HCT116 (cell line): ENCODE measurements around the gene SPG7. TPM values are rescaled to one million over a fixed set of nuclear protein-coding genes. Genes with fewer than 3 reads are reported as not detected.

ENCODE experiments used
- ATAC-seq: fragments of 200-7000 bp; cut with Tn5 transposase; 2 replicates; pipeline ENCODE4 v1.9.1; 2020; ENCODE audit warnings: mild to moderate bottlenecking, moderate library complexity
- BruUV-seq: library from RNA; stranded (reverse); fragments of 400-500 nt; replicated peaks from 2 replicates; lab custom pipeline; 2021; lab: Mats Ljungman, UMichigan
- CTCF ChIA-PET: fragments of 300-600 bp; sonication (Branson Sonifier 250); formaldehyde crosslinking; loops from one replicate; lab custom pipeline; 2021; ENCODE audit warnings: antibody characterized with exemption; lab: Charles Lee
- POLR2A ChIA-PET: fragments of 300-600, 350-600 bp; sonication (Branson Sonifier 250); formaldehyde crosslinking; loops from one replicate; lab custom pipeline; 2021; ENCODE audit warnings: antibody characterized with exemption; lab: Charles Lee
- RAD21 ChIA-PET, 2 experiments: fragments of 300-600 bp; sonication (Branson Sonifier 250); formaldehyde crosslinking; loops; one replicate each; lab custom pipeline; 2023; ENCODE audit warnings: low total read pairs in 2 of 2; ENCODE audit not compliant: uncharacterized antibody in 2 of 2, unreplicated experiment in 2 of 2, low non-redundant PET in 1 of 2; lab: Charles Lee
- DNase-seq: peaks from one replicate; pipeline ENCODE4 v3.0.0-alpha.2; 2010; ENCODE audit warnings: low read depth, low spot score
- H2AFZ ChIP-seq: fragments of 200-600 bp; shearing (Covaris generic), sonication (generic); 2 replicates; pipeline ENCODE4 v1.6.1; 2017; ENCODE audit warnings: low read depth, mixed run types, mixed read lengths, antibody characterized with exemption, low read length; ENCODE audit not compliant: poor library complexity, severe bottlenecking
- H3K27ac ChIP-seq: 2 replicates; pipeline ENCODE4 v1.5.1; 2012; ENCODE audit warnings: low read depth, low read length
- H3K27me3 ChIP-seq: fragments of 200-600 bp; sonication (generic); 2 replicates; pipeline ENCODE4 v1.6.1; 2016; ENCODE audit warnings: mixed run types, low read length, mixed read lengths; ENCODE audit not compliant: insufficient read depth
- H3K36me3 ChIP-seq, 2 experiments: fragments of 200-500 bp in 1 of 2; fragments of 200-600 bp in 1 of 2; sonication (Bioruptor generic) in 1 of 2; sonication (generic) in 1 of 2; 2 replicates each; pipeline versions ENCODE4 v1.5.1 to v1.6.1; 2014 to 2016; ENCODE audit warnings: low read length in 2 of 2, inconsistent platforms in 1 of 2, mixed read lengths in 1 of 2, mixed run types in 1 of 2; ENCODE audit not compliant: insufficient read depth in 2 of 2, control insufficient read depth in 1 of 2
- H3K4me1 ChIP-seq, 2 experiments: fragments of 200-600 bp in 1 of 2; sonication (generic) in 1 of 2; 2 replicates each; pipeline versions ENCODE4 v1.5.1 to v1.6.1; 2012 to 2017; ENCODE audit warnings: low read length in 2 of 2, inconsistent platforms in 1 of 2, mild to moderate bottlenecking in 1 of 2, mixed read lengths in 1 of 2, mixed run types in 1 of 2, moderate library complexity in 1 of 2; ENCODE audit not compliant: insufficient read depth in 2 of 2, control insufficient read depth in 1 of 2
- H3K4me2 ChIP-seq: fragments of 200-600 bp; sonication (generic); 2 replicates; pipeline ENCODE4 v1.6.1; 2017; ENCODE audit warnings: mixed run types, low read length, mixed read lengths
- H3K4me3 ChIP-seq, 2 experiments: fragments of 200-600 bp in 1 of 2; sonication (generic) in 1 of 2; replicated peaks in 1 of 2; 2 replicates each; pipeline ENCODE4 v1.5.1; 2011 to 2016; ENCODE audit warnings: low read length in 2 of 2, control low read depth in 1 of 2, low read depth in 1 of 2, mild to moderate bottlenecking in 1 of 2, mixed read lengths in 1 of 2, mixed run types in 1 of 2
- H3K79me2 ChIP-seq: fragments of 200-600 bp; sonication (generic); 2 replicates; pipeline ENCODE4 v1.6.1; 2017; ENCODE audit warnings: mild to moderate bottlenecking, mixed run types, low read length, moderate library complexity, mixed read lengths; ENCODE audit not compliant: insufficient read depth
- H3K9ac ChIP-seq: fragments of 200-600 bp; sonication (generic); 2 replicates; pipeline ENCODE4 v1.6.1; 2016; ENCODE audit warnings: low read length, mixed read lengths
- H3K9me2 ChIP-seq: fragments of 200-600 bp; sonication (generic), shearing (Covaris generic); 2 replicates; pipeline ENCODE4 v1.6.1; 2017; ENCODE audit warnings: mixed run types, mild to moderate bottlenecking, moderate library complexity; ENCODE audit not compliant: insufficient read depth
- H3K9me3 ChIP-seq, 2 experiments: fragments of 200-500 bp in 1 of 2; fragments of 200-600 bp in 1 of 2; sonication (Bioruptor generic) in 1 of 2; sonication (generic) in 1 of 2; 2 replicates each; pipeline ENCODE4 v1.6.1; 2014 to 2017; ENCODE audit warnings: low read length in 2 of 2, mixed read lengths in 2 of 2, inconsistent platforms in 1 of 2, low read depth in 1 of 2, mild to moderate bottlenecking in 1 of 2, mixed run types in 1 of 2, moderate library complexity in 1 of 2; ENCODE audit not compliant: control insufficient read depth in 1 of 2, insufficient read depth in 1 of 2
- H4K20me1 ChIP-seq: fragments of 200-600 bp; sonication (generic), shearing (Covaris generic); 2 replicates; pipeline ENCODE4 v1.6.1; 2017; ENCODE audit warnings: mixed run types, mild to moderate bottlenecking, moderate library complexity; ENCODE audit not compliant: insufficient read depth
- CBX3 ChIP-seq: IDR thresholded peaks from 2 replicates; pipeline ENCODE4 v1.6.1; 2012; ENCODE audit warnings: low read depth
- CTCF ChIP-seq, 3 experiments: fragments of 200-600 bp in 1 of 3; sonication (generic) in 1 of 3; IDR thresholded peaks in 2 of 3; conservative IDR thresholded peaks in 1 of 3; 2 replicates each; pipeline ENCODE4 v1.5.1; 2012 to 2017; ENCODE audit warnings: low read depth in 2 of 3, low read length in 2 of 3, antibody characterized with exemption in 1 of 3, borderline replicate concordance in 1 of 3, control low read depth in 1 of 3, mild to moderate bottlenecking in 1 of 3, mixed read lengths in 1 of 3, mixed run types in 1 of 3, moderate library complexity in 1 of 3; ENCODE audit not compliant: insufficient read depth in 1 of 3
- EGR1 ChIP-seq: IDR thresholded peaks from 2 replicates; pipeline ENCODE4 v1.6.1; 2012; ENCODE audit warnings: low read depth
- EZH2phosphoT487 ChIP-seq: fragments of 200-600 bp; IDR thresholded peaks from 2 replicates; pipeline ENCODE4 v1.6.1; 2018; ENCODE audit warnings: antibody characterized with exemption, borderline replicate concordance
- FOSL1 ChIP-seq: IDR thresholded peaks from 2 replicates; pipeline ENCODE4 v1.6.1; 2012; ENCODE audit warnings: low read depth
- JUND ChIP-seq: IDR thresholded peaks from 2 replicates; pipeline ENCODE4 v1.6.1; 2012
- POLR2A ChIP-seq: IDR thresholded peaks from 2 replicates; pipeline ENCODE4 v1.7.0; 2011; ENCODE audit warnings: borderline replicate concordance; ENCODE audit not compliant: insufficient read depth, insufficient read length; ENCODE audit errors: extremely low read depth
- POLR2AphosphoS5 ChIP-seq: IDR thresholded peaks from 2 replicates; pipeline ENCODE4 v1.6.1; 2011; ENCODE audit warnings: mild to moderate bottlenecking, low read depth, low read length, moderate library complexity
- RAD21 ChIP-seq: IDR thresholded peaks from 2 replicates; pipeline ENCODE4 v1.6.1; 2012; ENCODE audit warnings: low read depth, mild to moderate bottlenecking
- SP1 ChIP-seq: IDR thresholded peaks from 2 replicates; pipeline ENCODE4 v1.6.1; 2012; ENCODE audit warnings: low read depth
- SRF ChIP-seq: IDR thresholded peaks from 2 replicates; pipeline ENCODE4 v1.6.1; 2012; ENCODE audit warnings: low read depth
- TCF7L2 ChIP-seq: IDR thresholded peaks from 2 replicates; pipeline ENCODE4 v1.7.0; 2011; ENCODE audit warnings: borderline replicate concordance, inconsistent platforms; ENCODE audit not compliant: insufficient read depth, insufficient read length; ENCODE audit errors: extremely low read depth
- YY1 ChIP-seq: IDR thresholded peaks from 2 replicates; pipeline ENCODE4 v1.6.1; 2011; ENCODE audit warnings: low read length, low read depth, moderate library complexity, mild to moderate bottlenecking; ENCODE audit not compliant: insufficient replicate concordance; ENCODE audit errors: extremely low read depth
- ZFX ChIP-seq: fragments of 450-650 bp; IDR thresholded peaks from 2 replicates; pipeline ENCODE4 v1.6.1; 2017
- ZNF274 ChIP-seq: fragments of 200-500 bp; sonication (Bioruptor generic); IDR thresholded peaks from 2 replicates; pipeline ENCODE4 v1.6.1; 2014; ENCODE audit warnings: mild to moderate bottlenecking, low read depth, low read length, inconsistent platforms
- intact Hi-C: fragments of 100-400 bp; cut with micrococcal nuclease; formaldehyde crosslinking; loops from 2 replicates; pipeline ENCODE4 v1.10.0; 2022
- total RNA-seq: library from RNA; stranded (reverse); gene quantifications from one replicate; pipeline ENCODE4 v1.2.1, GENCODE V29; 2021; ENCODE audit not compliant: unreplicated experiment
- TF ChIP-seq, protein P1 (sequence below): IDR thresholded peaks from 2 replicates; pipeline ENCODE4 v1.6.1; 2012
- TF ChIP-seq, protein P2 (sequence below): IDR thresholded peaks from 2 replicates; pipeline ENCODE4 v1.6.1; 2012
- TF ChIP-seq, protein P3 (sequence below): IDR thresholded peaks from 2 replicates; pipeline ENCODE4 v1.6.1; 2011; ENCODE audit warnings: mild to moderate bottlenecking, low read length, moderate library complexity; ENCODE audit not compliant: insufficient replicate concordance; ENCODE audit errors: extremely low read depth

SPG7 gene
- total RNA-seq, 1 experiment from 2014 or later: 116 TPM

GRCh38 chr16:89567656-89568594 lies 59.7 kb downstream of the SPG7 start:
- H3K27ac ChIP-seq: no peak overlapping the region
- H3K9ac ChIP-seq: no peak overlapping the region
- no peaks in the 10 kb centered on the region for H3K27me3 ChIP-seq
- DNase-seq: no peak
- peaks cover 10 to 14% of the 10 kb centered on the region in 2 experiments for H3K36me3 ChIP-seq
- POLR2A ChIA-PET: no interaction called here
- no peak for ATAC-seq
- CTCF ChIA-PET: interaction anchor here (0.7 kb wide), 1 partner anchor 515 kb away, joined by 3 read pairs; no protein-coding TSS in a partner anchor
- intact Hi-C loops: loop anchor here (10.0 kb wide), 1 partner anchor 753 kb away; the partner anchor contains the start of gene APRT
- no peak overlapping the region for H2AFZ ChIP-seq
- BruUV-seq: no TSS peak
- H3K4me3 ChIP-seq: no peak overlapping the region
- peaks cover 33 to 47% of the 10 kb centered on the region in 2 experiments for H3K4me1 ChIP-seq
- RAD21 ChIA-PET: no interaction called here
- peaks cover 25% of the 10 kb centered on the region; the same call in 1 of the 2 replicates for H4K20me1 ChIP-seq
- H3K9me3 ChIP-seq: no peaks in the 10 kb centered on the region
- peaks cover 18% of the 10 kb centered on the region for H3K79me2 ChIP-seq
- H3K4me2 ChIP-seq: no peak overlapping the region
- H3K9me2 ChIP-seq: no peaks in the 10 kb centered on the region
- TF ChIP-seq FOSL1: no peak
- TF ChIP-seq SRF: no peak
- TF ChIP-seq YY1: no peak
- TF ChIP-seq CBX3: no peak
- TF ChIP-seq ZFX: no peak
- TF ChIP-seq EGR1: no peak
- TF ChIP-seq, protein P1, sequence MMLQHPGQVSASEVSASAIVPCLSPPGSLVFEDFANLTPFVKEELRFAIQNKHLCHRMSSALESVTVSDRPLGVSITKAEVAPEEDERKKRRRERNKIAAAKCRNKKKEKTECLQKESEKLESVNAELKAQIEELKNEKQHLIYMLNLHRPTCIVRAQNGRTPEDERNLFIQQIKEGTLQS: no peak
- TF ChIP-seq JUND: no peak
- TF ChIP-seq, protein P2, sequence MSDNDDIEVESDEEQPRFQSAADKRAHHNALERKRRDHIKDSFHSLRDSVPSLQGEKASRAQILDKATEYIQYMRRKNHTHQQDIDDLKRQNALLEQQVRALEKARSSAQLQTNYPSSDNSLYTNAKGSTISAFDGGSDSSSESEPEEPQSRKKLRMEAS: no peak
- no peak for TF ChIP-seq TCF7L2
- no peak for TF ChIP-seq RAD21
- no peak for TF ChIP-seq EZH2phosphoT487
- no peak for TF ChIP-seq CTCF (IDR thresholded peaks at IDR 0.05 in 2 of 3, conservative IDR thresholded peaks at IDR 0.05 in 1 of 3; ENCODE audit: borderline replicate concordance in 1 of 3, insufficient read depth in 1 of 3, low read depth in 2 of 3, low read length in 2 of 3)
- TF ChIP-seq POLR2AphosphoS5: no peak
- TF ChIP-seq, protein P3, sequence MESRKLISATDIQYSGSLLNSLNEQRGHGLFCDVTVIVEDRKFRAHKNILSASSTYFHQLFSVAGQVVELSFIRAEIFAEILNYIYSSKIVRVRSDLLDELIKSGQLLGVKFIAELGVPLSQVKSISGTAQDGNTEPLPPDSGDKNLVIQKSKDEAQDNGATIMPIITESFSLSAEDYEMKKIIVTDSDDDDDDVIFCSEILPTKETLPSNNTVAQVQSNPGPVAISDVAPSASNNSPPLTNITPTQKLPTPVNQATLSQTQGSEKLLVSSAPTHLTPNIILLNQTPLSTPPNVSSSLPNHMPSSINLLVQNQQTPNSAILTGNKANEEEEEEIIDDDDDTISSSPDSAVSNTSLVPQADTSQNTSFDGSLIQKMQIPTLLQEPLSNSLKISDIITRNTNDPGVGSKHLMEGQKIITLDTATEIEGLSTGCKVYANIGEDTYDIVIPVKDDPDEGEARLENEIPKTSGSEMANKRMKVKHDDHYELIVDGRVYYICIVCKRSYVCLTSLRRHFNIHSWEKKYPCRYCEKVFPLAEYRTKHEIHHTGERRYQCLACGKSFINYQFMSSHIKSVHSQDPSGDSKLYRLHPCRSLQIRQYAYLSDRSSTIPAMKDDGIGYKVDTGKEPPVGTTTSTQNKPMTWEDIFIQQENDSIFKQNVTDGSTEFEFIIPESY: no peak
- no peak for TF ChIP-seq ZNF274
- no peak for TF ChIP-seq SP1
- TF ChIP-seq POLR2A: no peak
